OCI-LY7 (cell line): Measurements from ENCODE around the gene GAN.

Experiments
- EZH2phosphoT487 ChIP-seq: fragments of 200-600 bp; sonication (generic); IDR thresholded peaks from 2 replicates; pipeline ENCODE4 v1.6.1; 2018; ENCODE audit warnings: low read depth, borderline replicate concordance, mild to moderate bottlenecking, mixed run types, antibody characterized with exemption, low read length, moderate library complexity, mixed read lengths
- TF ChIP-seq, protein P1 (sequence below): fragments of 200-600 bp; sonication (generic); conservative IDR thresholded peaks from 2 replicates; pipeline ENCODE4 v1.5.1; 2014; ENCODE audit warnings: mild to moderate bottlenecking, antibody characterized with exemption, low read length, moderate library complexity, mixed read lengths

DNA sequence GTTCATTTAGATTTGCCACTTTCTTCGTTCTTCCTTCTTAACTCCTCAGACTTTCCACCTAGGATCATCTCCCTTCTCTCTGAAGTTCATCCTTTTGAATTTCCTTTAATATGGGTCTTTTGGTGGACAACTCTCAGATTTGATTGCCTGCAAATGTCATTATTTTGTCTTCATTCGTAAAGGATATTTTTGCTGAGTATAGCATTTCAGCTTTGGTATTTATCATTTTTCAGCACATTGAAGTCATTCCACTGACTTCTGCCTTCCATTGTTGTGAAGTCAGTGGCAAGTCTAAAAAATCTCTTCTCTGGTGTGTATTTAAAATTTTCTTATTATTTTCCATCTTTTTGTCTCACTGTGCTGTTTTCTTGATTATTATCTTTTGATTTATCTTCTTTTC is 45.4 kb downstream of the GAN start:
- TF ChIP-seq, protein P1, sequence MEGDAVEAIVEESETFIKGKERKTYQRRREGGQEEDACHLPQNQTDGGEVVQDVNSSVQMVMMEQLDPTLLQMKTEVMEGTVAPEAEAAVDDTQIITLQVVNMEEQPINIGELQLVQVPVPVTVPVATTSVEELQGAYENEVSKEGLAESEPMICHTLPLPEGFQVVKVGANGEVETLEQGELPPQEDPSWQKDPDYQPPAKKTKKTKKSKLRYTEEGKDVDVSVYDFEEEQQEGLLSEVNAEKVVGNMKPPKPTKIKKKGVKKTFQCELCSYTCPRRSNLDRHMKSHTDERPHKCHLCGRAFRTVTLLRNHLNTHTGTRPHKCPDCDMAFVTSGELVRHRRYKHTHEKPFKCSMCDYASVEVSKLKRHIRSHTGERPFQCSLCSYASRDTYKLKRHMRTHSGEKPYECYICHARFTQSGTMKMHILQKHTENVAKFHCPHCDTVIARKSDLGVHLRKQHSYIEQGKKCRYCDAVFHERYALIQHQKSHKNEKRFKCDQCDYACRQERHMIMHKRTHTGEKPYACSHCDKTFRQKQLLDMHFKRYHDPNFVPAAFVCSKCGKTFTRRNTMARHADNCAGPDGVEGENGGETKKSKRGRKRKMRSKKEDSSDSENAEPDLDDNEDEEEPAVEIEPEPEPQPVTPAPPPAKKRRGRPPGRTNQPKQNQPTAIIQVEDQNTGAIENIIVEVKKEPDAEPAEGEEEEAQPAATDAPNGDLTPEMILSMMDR: no peak
- no peak for TF ChIP-seq EZH2phosphoT487
